IPS-15b (cell line): ENCODE data around the gene SCAF1.

Experiments used
- H3K27me3 ChIP-seq: one replicate; pipeline ENCODE4 v1.6.1; 2013; ENCODE audit warnings: low read length; ENCODE audit not compliant: control insufficient read depth, insufficient read depth
- H3K36me3 ChIP-seq: one replicate; pipeline ENCODE4 v1.6.1; 2013; ENCODE audit warnings: low read length; ENCODE audit not compliant: control insufficient read depth, insufficient read depth
- H3K4me1 ChIP-seq: one replicate; pipeline ENCODE4 v1.6.1; 2013; ENCODE audit warnings: mild to moderate bottlenecking, low read length; ENCODE audit not compliant: control insufficient read depth, insufficient read depth
- H3K4me3 ChIP-seq: one replicate; pipeline ENCODE4 v1.5.1; 2013; ENCODE audit warnings: low read depth, low read length
- H3K9ac ChIP-seq: one replicate; pipeline ENCODE4 v1.6.1; 2013; ENCODE audit warnings: low read depth, mild to moderate bottlenecking, low read length
- H3K9me3 ChIP-seq: one replicate; pipeline ENCODE4 v1.6.1; 2013; ENCODE audit warnings: mild to moderate bottlenecking, low read length; ENCODE audit not compliant: control insufficient read depth, insufficient read depth

The SCAF1 gene

DNA sequence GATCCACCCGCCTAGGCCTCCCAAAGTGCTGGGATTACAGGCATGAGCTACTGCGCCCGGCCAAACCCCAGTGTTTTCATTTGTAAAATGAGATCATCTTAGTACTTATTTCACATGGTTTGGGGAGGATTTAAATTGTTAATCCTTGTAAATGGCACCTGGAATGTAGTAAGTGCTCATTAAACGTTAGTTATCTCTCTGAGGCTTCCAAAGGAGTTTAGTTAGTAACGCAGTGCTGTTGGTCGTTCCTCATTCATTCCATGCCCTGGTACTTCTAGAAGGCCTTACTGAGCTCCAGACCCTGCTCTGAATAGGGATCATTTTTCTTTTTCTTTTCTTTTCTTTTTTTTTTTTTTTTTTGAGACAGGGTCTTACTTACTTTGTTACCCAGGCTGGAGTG is 54.1 kb downstream of the SCAF1 start:
- no peak overlapping the region for H3K9ac ChIP-seq
- H3K4me3 ChIP-seq: no peak overlapping the region
- H3K27me3 ChIP-seq: no peaks in the 10 kb centered on the region
- H3K9me3 ChIP-seq: no peaks in the 10 kb centered on the region
- H3K4me1 ChIP-seq: no peaks in the 10 kb centered on the region
- peaks cover 9% of the 10 kb centered on the region for H3K36me3 ChIP-seq

DNA sequence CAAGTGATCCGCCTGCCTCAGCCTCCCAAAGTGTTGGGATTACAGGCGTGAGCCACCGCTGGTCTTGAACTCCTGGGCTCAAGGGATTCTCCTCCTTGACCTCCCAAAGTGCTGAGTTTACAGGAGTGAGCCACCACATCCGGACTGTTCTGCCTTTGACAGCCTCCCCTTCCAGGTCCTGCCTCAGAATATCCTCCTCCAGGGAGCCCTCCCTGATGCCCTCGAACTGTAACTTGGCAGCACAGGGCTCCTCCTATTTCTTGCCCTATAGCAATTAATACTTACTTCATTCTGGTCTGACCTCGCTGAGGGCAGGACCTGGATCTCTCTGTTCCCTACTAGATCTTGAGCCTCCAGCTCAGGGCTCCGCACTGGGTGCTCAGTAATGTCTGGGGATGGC is 54.9 kb downstream of the SCAF1 start:
- Histone ChIP-seq H3K4me1 (no peaks in the 10 kb centered on the region), H3K27me3 (no peaks in the 10 kb centered on the region), H3K9me3 (no peaks in the 10 kb centered on the region), H3K4me3 (no peak overlapping the region), H3K9ac (no peak overlapping the region), H3K36me3 (peaks cover 9% of the 10 kb centered on the region)

DNA sequence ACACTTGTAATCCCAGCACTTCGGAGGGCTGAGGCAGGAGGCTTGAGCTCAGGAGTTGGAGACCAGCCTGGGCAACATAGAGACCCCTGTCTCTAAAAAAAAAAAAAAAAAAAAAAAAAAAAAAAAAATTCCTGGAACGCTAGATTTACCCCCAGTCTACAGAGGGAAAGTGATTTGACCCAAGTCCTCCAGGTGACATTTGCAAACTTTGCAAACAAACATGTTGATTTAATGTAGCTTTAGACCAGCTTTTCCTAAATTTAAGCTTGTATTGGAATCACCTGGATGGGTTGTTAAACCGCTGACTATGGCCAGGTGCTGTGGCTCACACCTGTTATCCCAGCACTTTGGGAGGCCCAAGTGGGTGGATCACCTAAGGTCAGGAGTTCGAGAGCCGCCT is 57.4 kb downstream of the SCAF1 start:
- H3K4me3 ChIP-seq: no peak overlapping the region
- no peaks in the 10 kb centered on the region for H3K27me3 ChIP-seq
- H3K36me3 ChIP-seq: peaks cover 3% of the 10 kb centered on the region
- H3K9me3 ChIP-seq: no peaks in the 10 kb centered on the region
- H3K4me1 ChIP-seq: no peaks in the 10 kb centered on the region
- no peak overlapping the region for H3K9ac ChIP-seq

DNA sequence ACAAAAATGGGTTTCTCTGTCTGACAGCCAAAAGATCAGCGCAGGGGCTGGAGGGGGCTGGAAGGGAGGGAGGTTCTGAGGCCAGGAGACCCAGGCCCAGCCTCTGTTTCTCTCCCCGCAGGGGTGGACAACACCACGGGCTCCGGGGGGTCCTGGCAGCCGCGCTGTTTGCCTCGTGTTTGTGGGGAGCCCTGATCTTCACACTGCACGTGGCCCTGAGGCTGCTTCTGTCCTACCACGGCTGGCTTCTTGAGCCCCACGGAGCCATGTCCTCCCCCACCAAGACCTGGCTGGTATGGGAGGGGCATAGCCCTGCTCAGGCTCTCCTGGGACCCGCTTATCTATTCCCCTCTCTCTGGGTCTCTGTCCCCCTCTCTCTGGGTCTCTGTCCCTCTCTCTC is 58.6 kb downstream of the SCAF1 start:
- peaks cover 4% of the 10 kb centered on the region for H3K36me3 ChIP-seq
- no peaks in the 10 kb centered on the region for H3K4me1 ChIP-seq
- no peaks in the 10 kb centered on the region for H3K27me3 ChIP-seq
- H3K4me3 ChIP-seq: no peak overlapping the region
- H3K9me3 ChIP-seq: no peaks in the 10 kb centered on the region
- no peak overlapping the region for H3K9ac ChIP-seq

DNA sequence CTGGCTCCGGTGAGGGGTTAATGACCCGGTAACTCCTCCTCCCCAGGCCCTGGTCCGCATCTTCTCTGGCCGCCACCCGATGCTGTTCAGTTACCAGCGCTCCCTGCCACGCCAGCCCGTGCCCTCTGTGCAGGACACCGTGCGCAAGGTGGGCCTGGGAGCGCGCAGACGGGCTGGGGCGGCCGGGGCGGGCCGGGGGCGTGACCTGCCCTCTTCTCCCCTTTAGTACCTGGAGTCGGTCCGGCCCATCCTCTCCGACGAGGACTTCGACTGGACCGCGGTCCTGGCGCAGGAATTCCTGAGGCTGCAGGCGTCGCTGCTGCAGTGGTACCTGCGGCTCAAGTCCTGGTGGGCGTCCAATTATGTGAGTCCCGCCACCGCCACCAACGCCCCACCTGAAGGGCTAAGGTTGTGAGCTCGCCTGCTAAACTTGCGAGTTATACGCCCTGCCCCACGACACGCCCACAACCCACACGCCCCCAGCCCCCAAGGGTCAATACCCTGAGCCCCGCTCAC is 59.3 kb downstream of the SCAF1 start:
- Histone ChIP-seq H3K36me3 (peaks cover 10% of the 10 kb centered on the region), H3K9me3 (no peaks in the 10 kb centered on the region), H3K4me3 (peak overlapping the region; percentile 13), H3K4me1 (no peaks in the 10 kb centered on the region), H3K27me3 (no peaks in the 10 kb centered on the region), H3K9ac (no peak overlapping the region)

DNA sequence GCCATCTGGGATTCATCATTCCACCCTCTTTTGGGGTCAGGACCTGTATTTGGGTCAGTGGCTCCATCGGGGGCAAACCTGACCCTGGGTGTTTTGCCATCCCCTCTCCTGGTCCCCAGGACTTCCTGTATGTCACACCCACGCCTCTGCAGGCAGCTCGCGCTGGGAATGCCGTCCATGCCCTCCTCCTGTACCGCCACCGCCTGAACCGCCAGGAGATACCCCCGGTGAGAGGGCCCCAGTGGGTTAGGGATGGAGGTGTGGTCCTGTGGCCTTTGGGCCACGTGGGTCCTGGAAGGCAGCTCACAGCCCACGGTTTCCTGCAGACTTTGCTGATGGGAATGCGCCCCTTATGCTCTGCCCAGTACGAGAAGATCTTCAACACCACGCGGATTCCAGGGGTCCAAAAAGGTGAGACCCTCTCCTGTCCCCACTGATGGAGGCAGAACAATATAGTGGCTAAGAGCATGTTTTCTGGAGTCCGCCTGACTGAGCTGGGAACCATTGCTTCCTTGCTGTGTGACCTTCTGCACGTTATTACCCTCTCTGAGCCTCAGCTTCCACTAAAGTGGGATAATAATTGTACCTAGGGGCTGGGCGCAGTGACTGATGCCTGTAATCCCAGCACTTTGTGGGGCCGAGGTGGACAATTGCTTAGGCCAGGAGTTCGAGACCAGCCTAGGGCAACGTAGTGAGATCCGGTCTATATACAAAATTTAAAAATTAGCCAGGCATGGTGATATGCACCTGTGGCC is 63.1 kb downstream of the SCAF1 start:
- H3K9me3 ChIP-seq: no peaks in the 10 kb centered on the region
- no peak overlapping the region for H3K9ac ChIP-seq
- H3K4me3 ChIP-seq: no peak overlapping the region
- peaks cover 22% of the 10 kb centered on the region for H3K36me3 ChIP-seq
- no peaks in the 10 kb centered on the region for H3K4me1 ChIP-seq
- H3K27me3 ChIP-seq: no peaks in the 10 kb centered on the region

DNA sequence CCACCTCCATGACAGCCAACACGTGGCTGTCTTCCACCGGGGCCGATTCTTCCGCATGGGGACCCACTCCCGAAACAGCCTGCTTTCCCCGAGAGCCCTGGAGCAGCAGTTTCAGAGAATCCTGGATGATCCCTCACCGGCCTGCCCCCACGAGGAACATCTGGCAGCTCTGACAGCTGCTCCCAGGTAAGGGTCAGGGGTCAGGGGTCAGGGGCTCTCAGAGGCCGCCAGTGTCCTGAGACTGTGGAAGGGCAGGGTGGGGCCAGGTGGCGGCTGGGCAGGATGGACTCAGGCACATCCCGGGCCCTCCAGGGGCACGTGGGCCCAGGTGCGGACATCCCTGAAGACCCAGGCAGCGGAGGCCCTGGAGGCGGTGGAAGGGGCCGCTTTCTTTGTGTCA is 63.9 kb downstream of the SCAF1 start:
- H3K36me3 ChIP-seq: peaks cover 28% of the 10 kb centered on the region
- H3K9me3 ChIP-seq: no peaks in the 10 kb centered on the region
- H3K4me1 ChIP-seq: no peaks in the 10 kb centered on the region
- H3K4me3 ChIP-seq: no peak overlapping the region
- H3K27me3 ChIP-seq: no peaks in the 10 kb centered on the region
- no peak overlapping the region for H3K9ac ChIP-seq
